ENCODE measurements around the gene SUPV3L1.
"Not testable (repeated sequence)": the region's sequence is repeated elsewhere in the genome, so short reads cannot be mapped to it uniquely, and the experiment has no call there.

The SUPV3L1 gene

GRCh38 chr10:69232736-69233480, 52.9 kb downstream of the SUPV3L1 start:
- DNase-seq = peak in 1 of 2 donors; percentile 29

- DNase-seq = no peak
Observed at GRCh38 chr10:69234447-69234846, 54.4 kb downstream of the SUPV3L1 start.

GRCh38 chr10:69237528-69238159, 57.6 kb downstream of the SUPV3L1 start:
- DNase-seq = peak; percentile 76 to 91

GRCh38 chr10:69239136-69239535, 59.1 kb downstream of the SUPV3L1 start:
- DNase-seq = no peak

GRCh38 chr10:69239816-69240434, 59.9 kb downstream of the SUPV3L1 start:
- no peak for DNase-seq

- no peak for DNase-seq
Observed at GRCh38 chr10:69240455-69240854, 60.4 kb downstream of the SUPV3L1 start.

- no peak for DNase-seq
Observed at GRCh38 chr10:69241575-69241974, 61.5 kb downstream of the SUPV3L1 start.

GRCh38 chr10:69242040-69242851, 62.2 kb downstream of the SUPV3L1 start:
- no peak for DNase-seq

GRCh38 chr10:69242852-69243212, 62.8 kb downstream of the SUPV3L1 start:
- no peak for DNase-seq

- no peak for DNase-seq
Observed at GRCh38 chr10:69243817-69244216, 63.8 kb downstream of the SUPV3L1 start.

- no peak for DNase-seq
Observed at GRCh38 chr10:69246036-69246435, 66.0 kb downstream of the SUPV3L1 start.

GRCh38 chr10:69246581-69247312, 66.7 kb downstream of the SUPV3L1 start:
- DNase-seq = no peak

- DNase-seq = no peak
Observed at GRCh38 chr10:69247313-69247710, 67.3 kb downstream of the SUPV3L1 start.

- no peak for DNase-seq
Observed at GRCh38 chr10:69248117-69248730, 68.2 kb downstream of the SUPV3L1 start.

- DNase-seq = no peak
Observed at GRCh38 chr10:69250041-69250440, 70.0 kb downstream of the SUPV3L1 start.

GRCh38 chr10:69251417-69251816, 71.4 kb downstream of the SUPV3L1 start:
- not testable (repeated sequence) for DNase-seq

- DNase-seq = no peak
Observed at GRCh38 chr10:69253171-69253570, 73.1 kb downstream of the SUPV3L1 start.

- no peak for DNase-seq
Observed at GRCh38 chr10:69254877-69255276, 74.8 kb downstream of the SUPV3L1 start.

Measured in activated CD4-positive, alpha-beta T cell treated with anti-CD3 and anti-CD28 coated beads for 4 hours (primary cell).